Measurements from ENCODE around the gene DUSP10.

DUSP10 gene

DNA sequence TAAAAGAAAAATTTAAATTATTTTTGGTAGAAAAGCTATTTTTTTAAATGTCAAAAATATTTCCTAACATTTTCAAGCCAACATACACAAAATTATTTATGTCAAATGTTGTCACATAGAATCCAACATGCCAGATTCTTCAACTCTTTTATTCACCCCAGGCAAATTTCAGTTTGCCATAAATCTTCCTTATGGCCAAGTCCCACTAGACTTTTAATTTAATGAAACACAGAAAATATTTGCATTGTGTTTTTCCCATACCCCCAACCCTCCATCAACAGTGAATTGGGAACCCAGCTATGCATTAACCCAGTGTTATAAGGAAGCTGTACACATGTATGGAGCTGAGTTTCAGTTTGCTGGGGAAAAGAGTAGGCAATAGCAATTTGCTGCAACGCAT, 41.4 kb downstream of the DUSP10 start:
- DNase-seq (ENCODE audit: low spot score): no peak
- TF ChIP-seq, protein P1, sequence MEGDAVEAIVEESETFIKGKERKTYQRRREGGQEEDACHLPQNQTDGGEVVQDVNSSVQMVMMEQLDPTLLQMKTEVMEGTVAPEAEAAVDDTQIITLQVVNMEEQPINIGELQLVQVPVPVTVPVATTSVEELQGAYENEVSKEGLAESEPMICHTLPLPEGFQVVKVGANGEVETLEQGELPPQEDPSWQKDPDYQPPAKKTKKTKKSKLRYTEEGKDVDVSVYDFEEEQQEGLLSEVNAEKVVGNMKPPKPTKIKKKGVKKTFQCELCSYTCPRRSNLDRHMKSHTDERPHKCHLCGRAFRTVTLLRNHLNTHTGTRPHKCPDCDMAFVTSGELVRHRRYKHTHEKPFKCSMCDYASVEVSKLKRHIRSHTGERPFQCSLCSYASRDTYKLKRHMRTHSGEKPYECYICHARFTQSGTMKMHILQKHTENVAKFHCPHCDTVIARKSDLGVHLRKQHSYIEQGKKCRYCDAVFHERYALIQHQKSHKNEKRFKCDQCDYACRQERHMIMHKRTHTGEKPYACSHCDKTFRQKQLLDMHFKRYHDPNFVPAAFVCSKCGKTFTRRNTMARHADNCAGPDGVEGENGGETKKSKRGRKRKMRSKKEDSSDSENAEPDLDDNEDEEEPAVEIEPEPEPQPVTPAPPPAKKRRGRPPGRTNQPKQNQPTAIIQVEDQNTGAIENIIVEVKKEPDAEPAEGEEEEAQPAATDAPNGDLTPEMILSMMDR (IDR thresholded peaks at IDR 0.05; ENCODE audit: extremely low read depth, insufficient read depth, missing control alignments): no peak
- in situ Hi-C loops (cut with MboI; ENCODE audit: low pct_unique_long_range_greater_than_20kb, low sequenced_read_pairs, unreplicated experiment): no loop called here

DNA sequence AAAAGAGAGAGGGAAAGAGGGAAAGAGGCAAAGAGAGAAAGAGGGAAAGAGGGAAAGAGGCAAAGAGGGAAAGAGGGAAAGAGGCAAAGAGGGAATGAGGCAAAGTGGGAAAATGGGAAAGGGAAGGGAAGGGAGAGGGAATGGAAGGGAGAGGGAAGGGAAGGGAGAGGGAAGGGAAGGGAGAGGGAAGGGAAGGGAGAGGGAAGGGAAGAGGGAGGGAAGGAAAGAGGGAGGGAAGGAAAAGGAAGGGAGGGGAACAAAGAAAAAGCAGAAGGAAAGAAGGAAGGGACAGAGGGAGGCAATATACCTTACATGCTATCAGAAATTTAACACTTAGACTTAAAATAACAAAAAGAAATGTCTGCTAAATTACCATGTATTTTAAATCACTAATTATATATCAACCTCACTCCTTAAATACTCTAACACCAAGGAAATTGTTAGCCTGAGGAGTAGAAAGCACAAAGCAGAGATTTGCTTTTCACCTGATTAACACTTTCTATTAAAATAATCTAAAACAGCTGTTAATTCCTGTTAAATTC, 41.8 kb downstream of the DUSP10 start:
- TF ChIP-seq, protein P1 (IDR thresholded peaks at IDR 0.05; ENCODE audit: extremely low read depth, insufficient read depth, missing control alignments): no peak
- in situ Hi-C loops (cut with MboI; ENCODE audit: low pct_unique_long_range_greater_than_20kb, low sequenced_read_pairs, unreplicated experiment): no loop called here
- no peak for DNase-seq (ENCODE audit: low spot score)

DNA sequence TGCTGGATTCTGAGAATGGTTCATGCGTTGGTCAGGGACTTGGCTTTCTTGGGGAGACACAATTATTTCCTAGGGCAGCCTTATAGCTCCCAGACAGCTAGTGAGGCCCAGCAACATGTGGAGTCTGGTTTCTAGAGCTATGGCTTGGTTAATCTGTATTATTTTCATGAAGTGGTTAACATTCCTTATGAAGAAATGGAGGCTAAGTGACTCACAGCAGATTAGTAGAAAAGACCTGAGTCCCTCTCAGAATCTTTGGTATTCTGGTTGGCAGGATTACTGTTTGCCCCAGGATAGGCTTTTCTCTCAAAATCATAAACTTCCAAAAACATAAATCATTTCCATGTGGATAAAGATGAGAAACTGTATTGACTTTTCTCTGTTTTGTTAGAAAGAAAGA, 42.3 kb downstream of the DUSP10 start:
- TF ChIP-seq, protein P1 (IDR thresholded peaks at IDR 0.05; ENCODE audit: extremely low read depth, insufficient read depth, missing control alignments): no peak
- in situ Hi-C loops (cut with MboI; ENCODE audit: low pct_unique_long_range_greater_than_20kb, low sequenced_read_pairs, unreplicated experiment): no loop called here
- DNase-seq (ENCODE audit: low spot score): no peak

DNA sequence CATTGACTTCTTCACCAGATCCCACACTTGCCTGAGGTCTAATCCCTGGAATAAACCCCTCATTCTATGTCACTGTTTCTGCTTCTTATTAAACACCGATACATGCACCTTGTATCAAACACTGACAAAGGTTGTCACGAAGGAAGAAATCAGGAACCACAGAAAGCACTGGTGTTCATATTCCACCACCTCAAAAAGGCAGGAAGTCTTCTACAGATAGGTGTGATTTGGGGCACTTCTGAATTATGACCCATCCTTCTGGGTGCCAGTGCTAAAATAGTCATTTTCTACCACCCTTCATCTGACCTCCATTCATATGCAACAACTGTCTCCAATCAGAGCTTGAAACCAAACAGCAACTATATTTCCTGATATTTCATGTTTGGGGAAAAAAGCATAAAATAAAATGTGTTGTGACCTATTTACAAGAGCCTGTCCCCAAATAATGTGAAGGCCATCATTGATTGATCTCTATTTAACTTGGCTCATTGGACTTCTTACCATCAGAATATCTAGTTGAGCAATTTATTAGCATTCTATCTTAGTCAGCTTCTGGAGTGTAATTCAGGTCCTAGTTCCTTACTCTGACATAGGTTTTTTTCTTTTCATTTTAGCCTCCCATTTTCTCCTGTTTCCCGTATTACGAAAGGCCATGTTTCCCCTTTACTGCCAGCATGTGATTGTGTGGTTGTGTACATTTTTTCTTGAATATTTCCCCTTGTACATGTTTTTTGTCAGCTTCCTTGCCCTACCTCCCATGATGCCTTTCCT, 43.1 kb downstream of the DUSP10 start:
- TF ChIP-seq, protein P1 (IDR thresholded peaks at IDR 0.05; ENCODE audit: extremely low read depth, insufficient read depth, missing control alignments): no peak
- in situ Hi-C loops (cut with MboI; ENCODE audit: low pct_unique_long_range_greater_than_20kb, low sequenced_read_pairs, unreplicated experiment): no loop called here
- no peak for DNase-seq (ENCODE audit: low spot score)

DNA sequence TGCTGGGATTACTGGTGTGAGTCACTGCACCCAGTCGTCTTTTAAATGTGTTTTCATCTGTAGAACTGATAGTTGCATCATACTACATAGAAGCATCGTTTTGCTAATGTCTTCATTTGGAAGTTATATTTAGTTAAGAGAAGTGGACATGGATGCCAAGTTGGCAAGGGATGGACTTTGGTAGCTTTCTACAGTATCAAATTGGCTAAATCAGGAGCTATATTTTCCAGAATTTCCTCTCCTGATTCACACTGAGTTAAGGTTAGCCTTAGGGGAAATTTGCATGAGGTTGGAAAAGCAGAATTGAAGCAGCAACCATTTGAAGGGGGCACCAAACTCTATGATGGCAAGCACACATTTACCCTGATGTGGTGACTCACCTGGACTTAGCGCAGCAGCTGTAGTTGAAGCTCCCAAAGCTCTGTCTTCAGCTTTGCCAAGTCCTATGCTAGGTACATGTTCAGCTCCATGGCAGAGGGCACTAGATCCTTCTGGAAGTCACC, 43.9 kb downstream of the DUSP10 start:
- no peak for DNase-seq (ENCODE audit: low spot score)
- in situ Hi-C loops (cut with MboI; ENCODE audit: low pct_unique_long_range_greater_than_20kb, low sequenced_read_pairs, unreplicated experiment): no loop called here
- TF ChIP-seq, protein P1 (IDR thresholded peaks at IDR 0.05; ENCODE audit: extremely low read depth, insufficient read depth, missing control alignments): no peak

DNA sequence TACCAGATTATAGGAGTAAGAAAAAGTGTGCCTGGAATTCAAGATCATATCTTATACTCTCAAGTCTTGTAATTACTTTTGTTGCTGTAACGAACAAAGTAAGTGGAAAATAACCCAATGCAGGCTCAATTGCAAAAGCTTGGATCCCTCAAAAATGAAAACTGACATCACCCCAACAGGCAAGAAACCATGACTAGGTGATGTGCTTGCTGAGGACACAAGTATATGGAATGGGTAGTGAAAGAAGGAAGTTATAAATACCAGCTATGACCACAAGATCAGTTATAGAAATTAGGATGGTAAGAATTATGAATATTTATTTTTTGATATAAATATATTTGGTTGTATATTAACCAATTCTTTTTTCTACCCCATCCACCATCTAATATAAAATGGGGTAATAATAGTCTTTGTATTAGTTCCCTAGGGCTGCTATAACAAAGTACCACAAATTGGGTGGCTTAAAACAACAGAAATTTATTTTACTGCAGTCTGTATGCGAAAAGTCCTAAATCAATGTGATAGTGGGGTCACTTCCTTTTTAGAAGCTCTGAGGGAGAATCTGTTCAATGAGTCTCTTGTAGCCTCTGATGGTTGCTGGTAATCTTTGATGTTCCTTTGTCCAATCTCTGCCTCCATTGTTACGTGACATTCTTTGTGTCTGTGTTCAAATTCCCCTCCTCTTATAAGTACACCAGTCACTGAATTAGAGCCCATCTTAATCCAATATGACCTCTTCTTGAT, 45.0 kb downstream of the DUSP10 start:
- TF ChIP-seq, protein P1 (IDR thresholded peaks at IDR 0.05; ENCODE audit: extremely low read depth, insufficient read depth, missing control alignments): no peak
- no peak for DNase-seq (ENCODE audit: low spot score)
- in situ Hi-C loops (cut with MboI; ENCODE audit: low pct_unique_long_range_greater_than_20kb, low sequenced_read_pairs, unreplicated experiment): no loop called here
